Loucy (cell line): ENCODE data around the gene NEDD4L.
"Not testable (repeated sequence)": the region's sequence is repeated elsewhere in the genome, so short reads cannot be mapped to it uniquely, and the experiment has no call there.

ENCODE experiments used
- H2AFZ ChIP-seq: fragments of 200-600 bp; sonication (generic); 2 replicates; pipeline ENCODE4 v1.6.0; 2016; ENCODE audit warnings: antibody characterized with exemption, mild to moderate bottlenecking, low read length, moderate library complexity
- H3F3A ChIP-seq: fragments of 200-600 bp; 2 replicates; pipeline ENCODE4 v1.6.0; 2016; ENCODE audit warnings: antibody characterized with exemption, low read depth, mild to moderate bottlenecking
- H3K27me3 ChIP-seq: fragments of 200-600 bp; sonication (generic); 2 replicates; pipeline ENCODE4 v1.6.1; 2014; ENCODE audit warnings: low read length, mild to moderate bottlenecking; ENCODE audit not compliant: insufficient read depth, poor library complexity, severe bottlenecking
- H3K36me3 ChIP-seq: fragments of 200-600 bp; sonication (generic); 2 replicates; pipeline ENCODE4 v1.6.1; 2016; ENCODE audit warnings: low read length; ENCODE audit not compliant: insufficient read depth
- H3K4me1 ChIP-seq: fragments of 200-600 bp; sonication (generic); 2 replicates; pipeline ENCODE4 v1.5.1; 2014; ENCODE audit warnings: low read length, mild to moderate bottlenecking; ENCODE audit not compliant: insufficient read depth, poor library complexity, severe bottlenecking
- H3K4me2 ChIP-seq: fragments of 200-600 bp; sonication (generic); 2 replicates; pipeline ENCODE4 v1.6.0; 2014; ENCODE audit warnings: antibody characterized with exemption, low read length, low read depth, mild to moderate bottlenecking; ENCODE audit not compliant: poor library complexity, severe bottlenecking
- H3K4me3 ChIP-seq: fragments of 200-600 bp; sonication (generic); 2 replicates; pipeline ENCODE4 v1.5.1; 2014; ENCODE audit warnings: low read length, mild to moderate bottlenecking, mixed read lengths; ENCODE audit not compliant: poor library complexity, severe bottlenecking
- H3K79me2 ChIP-seq: fragments of 200-600 bp; sonication (generic); 2 replicates; pipeline ENCODE4 v1.6.1; 2014; ENCODE audit warnings: low read length; ENCODE audit not compliant: insufficient read depth
- H3K9ac ChIP-seq: fragments of 200-600 bp; sonication (generic); 2 replicates; pipeline ENCODE4 v1.6.0; 2014; ENCODE audit warnings: mild to moderate bottlenecking, low read depth, low read length, moderate library complexity; ENCODE audit not compliant: poor library complexity, severe bottlenecking
- H3K9me2 ChIP-seq: fragments of 200-600 bp; sonication (generic); replicated peaks from 2 replicates; pipeline ENCODE4 v1.6.1; 2016; ENCODE audit warnings: low read depth, low read length, mixed read lengths
- H3K9me3 ChIP-seq: fragments of 200-600 bp; sonication (generic); 2 replicates; pipeline ENCODE4 v1.6.1; 2014; ENCODE audit warnings: mild to moderate bottlenecking, antibody characterized with exemption, low read length, low read depth; ENCODE audit not compliant: insufficient read depth
- H4K20me1 ChIP-seq: fragments of 200-600 bp; sonication (generic); 2 replicates; pipeline ENCODE4 v1.6.0; 2014; ENCODE audit warnings: antibody characterized with exemption, low read length, mild to moderate bottlenecking; ENCODE audit not compliant: insufficient read depth, poor library complexity, severe bottlenecking
- EZH2phosphoT487 ChIP-seq: fragments of 200-600 bp; IDR thresholded peaks from 2 replicates; pipeline ENCODE4 v1.6.1; 2018; ENCODE audit warnings: antibody characterized with exemption, mild to moderate bottlenecking, moderate library complexity, borderline replicate concordance
- TF ChIP-seq, protein P1 (sequence below): fragments of 200-600 bp; sonication (generic); conservative IDR thresholded peaks from 2 replicates; pipeline ENCODE4 v1.5.1; 2014; ENCODE audit warnings: mild to moderate bottlenecking, antibody characterized with exemption, low read length

The NEDD4L gene

DNA sequence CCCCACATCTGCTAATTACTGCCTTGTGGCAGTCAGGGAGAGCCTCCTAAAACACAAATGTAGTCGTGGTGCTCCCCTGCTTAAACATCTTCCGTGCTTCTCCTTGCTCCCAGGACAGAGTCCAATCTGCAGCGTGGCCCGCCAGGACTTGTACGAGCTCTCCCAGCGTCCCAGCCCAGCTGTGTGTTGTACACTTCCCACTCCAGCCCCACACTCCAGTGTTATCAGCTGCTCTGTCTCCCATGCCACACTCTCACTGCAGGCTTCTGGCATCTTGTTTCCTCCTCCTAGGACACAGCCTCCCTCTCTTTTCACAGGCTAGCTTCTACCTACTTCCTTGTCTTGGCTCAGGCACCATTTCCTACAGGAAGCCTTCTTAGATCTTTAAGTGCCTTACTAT lies 385.4 kb downstream of the NEDD4L start:
- Histone ChIP-seq H3K36me3 (no peaks in the 10 kb centered on the region), H3K4me3 (no peak overlapping the region), H2AFZ (no peak overlapping the region; the same call in 1 of the 2 replicates), H3F3A (no peaks in the 10 kb centered on the region), H3K4me2 (no peak overlapping the region), H3K27me3 (no peaks in the 10 kb centered on the region), H3K79me2 (no peaks in the 10 kb centered on the region), H3K4me1 (no peaks in the 10 kb centered on the region), H3K9me2 (no peaks in the 10 kb centered on the region), H3K9me3 (no peaks in the 10 kb centered on the region), H3K9ac (no peak overlapping the region), H4K20me1 (no peaks in the 10 kb centered on the region)
- TF ChIP-seq EZH2phosphoT487, result no peak
- TF ChIP-seq, protein P1, sequence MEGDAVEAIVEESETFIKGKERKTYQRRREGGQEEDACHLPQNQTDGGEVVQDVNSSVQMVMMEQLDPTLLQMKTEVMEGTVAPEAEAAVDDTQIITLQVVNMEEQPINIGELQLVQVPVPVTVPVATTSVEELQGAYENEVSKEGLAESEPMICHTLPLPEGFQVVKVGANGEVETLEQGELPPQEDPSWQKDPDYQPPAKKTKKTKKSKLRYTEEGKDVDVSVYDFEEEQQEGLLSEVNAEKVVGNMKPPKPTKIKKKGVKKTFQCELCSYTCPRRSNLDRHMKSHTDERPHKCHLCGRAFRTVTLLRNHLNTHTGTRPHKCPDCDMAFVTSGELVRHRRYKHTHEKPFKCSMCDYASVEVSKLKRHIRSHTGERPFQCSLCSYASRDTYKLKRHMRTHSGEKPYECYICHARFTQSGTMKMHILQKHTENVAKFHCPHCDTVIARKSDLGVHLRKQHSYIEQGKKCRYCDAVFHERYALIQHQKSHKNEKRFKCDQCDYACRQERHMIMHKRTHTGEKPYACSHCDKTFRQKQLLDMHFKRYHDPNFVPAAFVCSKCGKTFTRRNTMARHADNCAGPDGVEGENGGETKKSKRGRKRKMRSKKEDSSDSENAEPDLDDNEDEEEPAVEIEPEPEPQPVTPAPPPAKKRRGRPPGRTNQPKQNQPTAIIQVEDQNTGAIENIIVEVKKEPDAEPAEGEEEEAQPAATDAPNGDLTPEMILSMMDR, result no peak

DNA sequence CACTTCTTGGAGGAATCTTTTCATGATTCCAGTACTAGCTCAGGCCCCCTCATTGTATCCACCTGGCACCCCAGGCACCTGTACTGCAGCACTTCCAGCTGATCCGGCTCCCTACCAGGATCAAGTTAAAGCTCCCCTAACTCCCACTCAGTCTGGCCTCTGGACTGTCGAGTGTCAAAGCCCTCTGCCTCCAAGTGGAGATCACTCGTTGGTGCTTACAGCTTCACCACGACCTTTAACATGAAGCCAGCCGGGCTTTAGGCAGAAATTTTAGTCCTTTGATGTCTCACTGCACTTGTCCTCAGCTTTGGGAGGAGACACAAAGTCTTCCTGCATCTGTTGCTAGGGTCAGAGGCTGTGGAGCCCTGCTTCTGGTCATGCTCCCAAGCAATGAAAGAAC lies 387.2 kb downstream of the NEDD4L start:
- no peak overlapping the region for H2AFZ ChIP-seq
- no peaks in the 10 kb centered on the region for H3K9me3 ChIP-seq
- no peaks in the 10 kb centered on the region for H3K27me3 ChIP-seq
- H3K9ac ChIP-seq, result no peak overlapping the region
- H3K79me2 ChIP-seq, result no peaks in the 10 kb centered on the region
- no peaks in the 10 kb centered on the region for H3K9me2 ChIP-seq
- H3K4me1 ChIP-seq, result no peaks in the 10 kb centered on the region
- no peak overlapping the region for H3K4me3 ChIP-seq
- TF ChIP-seq, protein P1, result no peak
- no peak for TF ChIP-seq EZH2phosphoT487
- no peaks in the 10 kb centered on the region for H3K36me3 ChIP-seq
- no peaks in the 10 kb centered on the region for H4K20me1 ChIP-seq
- no peaks in the 10 kb centered on the region for H3F3A ChIP-seq
- H3K4me2 ChIP-seq, result no peak overlapping the region

- Histone ChIP-seq H3F3A (no peaks in the 10 kb centered on the region), H3K9ac (no peak overlapping the region), H3K9me3 (no peaks in the 10 kb centered on the region), H3K27me3 (no peaks in the 10 kb centered on the region), H3K4me3 (no peak overlapping the region), H3K79me2 (no peaks in the 10 kb centered on the region), H3K4me2 (no peak overlapping the region), H3K36me3 (no peaks in the 10 kb centered on the region), H3K9me2 (no peaks in the 10 kb centered on the region), H2AFZ (no peak overlapping the region), H4K20me1 (no peaks in the 10 kb centered on the region), H3K4me1 (no peaks in the 10 kb centered on the region)
- TF ChIP-seq, protein P1, result no peak
- TF ChIP-seq EZH2phosphoT487, result no peak
Observed at GRCh38 chr18:58432050-58432727, 388.2 kb downstream of the NEDD4L start.

DNA sequence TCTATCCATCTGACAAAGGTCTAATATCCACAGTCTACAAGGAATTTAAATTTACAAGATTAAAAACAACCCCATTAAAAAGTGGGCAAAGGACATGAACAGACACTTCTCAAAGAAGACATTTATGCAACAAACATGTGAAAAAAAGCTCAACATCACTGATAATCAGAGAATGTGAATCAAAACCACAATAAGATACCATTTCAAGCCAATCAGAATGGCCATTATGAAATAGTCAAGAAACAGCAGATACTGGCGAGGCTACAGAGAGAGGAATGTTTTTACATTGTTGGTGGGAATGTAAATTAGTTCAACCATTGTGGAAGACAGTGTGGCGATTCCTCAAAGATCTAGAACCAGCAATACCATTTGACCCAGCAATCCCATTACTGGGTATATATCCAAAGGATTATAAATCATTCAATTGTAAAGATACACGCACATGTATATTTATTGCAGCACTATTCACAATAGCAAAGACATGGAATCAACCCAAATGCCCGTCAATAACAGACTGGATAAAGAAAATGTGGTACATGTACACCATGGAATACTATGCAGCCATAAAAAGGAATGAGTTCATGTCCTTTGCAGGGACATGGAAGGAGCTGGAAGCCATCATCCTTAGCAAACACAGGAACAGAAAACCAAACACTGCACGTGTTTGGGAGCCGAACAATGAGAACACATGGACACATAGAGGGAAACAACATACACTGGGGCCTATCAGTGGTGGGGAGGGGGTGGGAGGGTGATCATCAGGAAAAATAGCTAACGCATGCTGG lies 391.4 kb downstream of the NEDD4L start:
- H4K20me1 ChIP-seq, H3K9me3 ChIP-seq, H3K4me2 ChIP-seq, H3K4me3 ChIP-seq, H3K9me2 ChIP-seq, H3K36me3 ChIP-seq, H3F3A ChIP-seq, H3K9ac ChIP-seq, H3K4me1 ChIP-seq, H3K27me3 ChIP-seq, H3K79me2 ChIP-seq, H2AFZ ChIP-seq: not testable (repeated sequence)
